HK-2 (cell line): ENCODE results near the gene GNAQ.
"Not testable (repeated sequence)": the region's sequence is repeated elsewhere in the genome, so short reads cannot be mapped to it uniquely, and the experiment has no call there.

Experiments
- DNase-seq: peaks from one replicate; pipeline ENCODE4 v3.0.0-alpha.2; 2018; ENCODE audit not compliant: unreplicated experiment

The GNAQ gene

GRCh38 chr9:77903666-77904285 is 127.8 kb downstream of the GNAQ start:
- no peak for DNase-seq

DNA sequence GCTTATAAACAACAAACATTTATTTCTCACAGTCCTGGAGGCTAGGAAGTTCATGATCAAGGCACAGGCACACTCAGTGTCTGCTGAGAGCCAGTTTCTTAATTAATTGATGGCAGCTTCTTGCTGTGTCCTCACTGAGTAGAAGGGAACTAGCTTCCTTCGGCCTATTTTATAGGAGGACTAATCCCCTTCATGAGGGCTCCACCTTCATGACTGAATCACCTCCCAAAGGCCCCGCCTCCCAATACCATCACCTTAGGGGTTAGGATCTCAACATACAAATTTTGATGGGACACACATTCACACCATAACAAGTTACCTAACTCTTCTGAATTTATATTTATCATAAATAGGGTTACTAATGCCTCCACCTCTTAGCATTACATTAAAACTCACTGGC is 129.8 kb downstream of the GNAQ start:
- DNase-seq = no peak

GRCh38 chr9:77901018-77901417 is 130.6 kb downstream of the GNAQ start:
- DNase-seq = no peak

DNA sequence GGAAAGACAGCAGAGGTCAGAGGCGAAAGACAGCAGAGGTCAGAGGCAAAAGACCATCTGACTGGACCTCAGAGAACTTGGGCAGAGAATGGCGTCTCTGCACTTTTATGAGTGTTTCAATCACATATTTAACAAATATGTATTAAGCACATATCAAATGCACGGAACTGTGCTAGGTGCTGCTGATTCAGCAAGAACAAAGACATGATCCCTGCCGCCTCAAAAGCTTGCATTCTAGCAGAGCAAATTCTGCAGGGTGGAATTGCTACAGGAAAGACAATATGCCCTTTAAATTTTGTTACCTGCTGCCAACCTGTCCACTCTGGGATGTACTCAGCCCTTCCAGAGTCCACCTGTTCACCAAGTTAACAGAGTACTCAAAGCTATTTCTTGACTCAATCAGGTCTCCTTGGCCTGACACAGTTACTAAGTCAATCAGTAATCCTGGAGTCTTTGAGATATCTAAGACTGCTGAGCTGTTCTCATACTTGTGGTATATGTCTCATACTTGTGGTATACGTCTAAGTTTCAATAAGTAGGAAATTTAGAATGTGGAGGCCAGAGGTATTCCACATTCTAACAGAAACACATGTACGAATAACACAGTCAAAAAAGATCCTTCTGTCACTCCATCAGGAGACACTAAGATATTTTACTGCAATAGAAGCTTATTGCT is 131.8 kb downstream of the GNAQ start:
- DNase-seq = no peak

DNA sequence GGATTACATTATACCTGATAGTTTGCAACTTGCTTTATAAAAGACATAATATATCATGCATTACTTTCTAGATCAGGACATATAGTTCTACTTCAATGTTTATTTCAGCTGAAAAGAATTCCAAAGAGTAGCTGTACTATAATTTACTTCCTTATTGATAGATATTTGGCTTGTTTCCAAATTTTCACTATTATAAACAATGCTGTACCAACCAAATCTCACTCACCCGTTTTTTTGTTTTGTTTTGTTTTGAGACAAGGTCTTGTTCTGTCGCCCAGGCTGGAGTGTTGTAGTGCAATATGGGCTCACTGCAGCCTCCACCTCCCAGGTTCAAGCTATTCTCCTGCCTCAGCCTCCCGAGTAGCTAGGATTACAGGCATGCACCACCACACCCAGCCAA is 132.7 kb downstream of the GNAQ start:
- no peak for DNase-seq

- DNase-seq = no peak
These were observed 134.5 kb downstream of the GNAQ start for GRCh38 chr9:77896938-77897667.

DNA sequence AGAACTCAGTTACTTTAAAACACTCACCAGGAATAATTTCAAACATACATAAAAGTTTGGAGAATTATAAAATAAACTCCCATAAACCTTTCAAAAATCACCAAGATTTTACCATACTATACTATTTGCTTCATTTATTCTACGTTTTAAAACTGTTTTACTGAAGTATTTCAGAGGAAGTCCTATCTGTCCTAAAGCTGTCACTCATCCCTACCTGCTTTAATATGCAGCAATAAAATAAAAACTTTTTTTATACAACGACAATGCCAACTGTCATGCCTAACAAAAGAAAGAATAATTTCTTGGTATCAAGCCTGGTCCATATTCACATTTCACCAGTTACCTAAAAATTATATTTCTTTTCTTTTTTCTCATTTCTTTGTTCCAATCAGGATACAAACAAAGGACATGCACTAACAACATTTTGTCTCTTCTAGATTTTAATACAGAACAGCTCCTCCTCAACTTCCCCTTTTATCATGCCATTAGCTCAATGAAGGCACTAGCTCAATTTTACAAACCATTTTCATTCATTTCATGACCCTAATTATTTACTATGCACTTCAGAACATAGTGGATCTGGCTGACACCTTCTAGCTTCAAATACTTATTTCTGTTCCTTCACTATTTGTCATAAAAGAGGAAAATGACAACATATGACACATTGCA is 135.2 kb downstream of the GNAQ start:
- DNase-seq = no peak

GRCh38 chr9:77893706-77894105 is 137.9 kb downstream of the GNAQ start:
- DNase-seq = no peak

- DNase-seq = no peak
These were observed 138.6 kb downstream of the GNAQ start for GRCh38 chr9:77892955-77893514.

DNA sequence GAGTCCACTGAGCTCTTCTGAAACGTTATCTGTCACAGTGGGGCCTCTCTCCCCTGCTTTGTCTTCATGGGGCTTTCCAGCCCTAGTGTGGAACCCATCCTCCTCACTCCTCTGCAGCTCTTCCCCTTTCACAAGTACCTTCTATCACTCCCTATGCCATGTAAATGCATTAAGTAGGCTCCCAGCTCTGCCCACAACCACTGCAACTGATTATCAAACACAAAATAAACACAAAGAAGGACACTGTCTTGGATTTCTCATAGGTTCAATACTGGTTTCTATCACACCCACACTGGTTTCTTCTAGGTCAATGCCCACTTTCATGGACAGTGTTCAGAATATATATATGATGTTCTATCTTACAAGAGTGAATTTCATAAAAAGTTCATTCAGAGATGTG is 139.4 kb downstream of the GNAQ start:
- DNase-seq = no peak

DNA sequence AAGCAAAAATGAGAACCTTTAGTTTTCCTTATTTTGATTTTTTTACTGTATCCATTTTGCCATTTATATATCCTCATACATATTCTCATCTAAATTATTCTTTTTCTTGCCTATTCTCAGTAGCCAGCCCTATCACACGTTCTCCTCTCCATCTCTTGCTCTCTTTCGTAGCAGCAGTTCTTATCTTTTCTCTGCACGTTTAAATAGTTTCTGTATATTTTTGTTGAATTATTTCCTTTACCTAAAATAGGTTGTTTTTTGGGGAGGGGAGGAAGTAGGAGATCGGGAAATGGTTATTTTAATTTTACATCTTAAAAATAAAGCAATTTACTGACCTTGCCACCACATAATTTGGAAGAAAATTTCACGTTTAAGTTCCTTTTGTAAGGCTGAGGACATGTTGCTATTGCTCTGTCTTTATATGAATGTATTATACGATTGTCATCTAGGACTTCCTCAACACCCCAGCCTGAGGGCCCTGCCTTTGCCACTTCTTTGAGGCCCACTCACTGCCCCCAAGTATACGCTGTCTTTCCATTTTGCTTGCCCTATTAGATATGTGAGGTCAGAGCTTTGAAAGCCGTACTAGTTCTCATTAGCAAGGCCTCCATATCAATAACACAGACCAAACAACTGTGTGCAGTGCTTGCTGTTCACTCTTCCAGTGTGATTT is 140.3 kb downstream of the GNAQ start:
- DNase-seq = no peak

DNA sequence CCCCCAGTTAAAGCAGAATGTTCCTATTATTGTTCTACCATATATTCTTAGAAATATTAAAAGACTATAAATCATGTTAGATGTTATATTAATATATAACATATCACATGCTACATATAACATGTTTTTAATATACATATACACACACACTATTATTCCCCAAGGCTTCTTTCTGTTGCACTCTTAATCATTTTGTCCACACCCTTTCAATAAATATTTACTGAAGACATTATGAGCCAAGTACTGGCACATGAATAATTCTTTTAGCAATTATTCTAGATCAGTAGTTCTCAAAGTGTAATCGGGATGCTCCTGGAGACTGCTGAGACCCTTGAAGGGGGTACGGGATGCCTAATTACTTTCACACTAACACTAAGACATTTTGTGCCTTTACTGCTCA is 143.9 kb downstream of the GNAQ start:
- no peak for DNase-seq

DNA sequence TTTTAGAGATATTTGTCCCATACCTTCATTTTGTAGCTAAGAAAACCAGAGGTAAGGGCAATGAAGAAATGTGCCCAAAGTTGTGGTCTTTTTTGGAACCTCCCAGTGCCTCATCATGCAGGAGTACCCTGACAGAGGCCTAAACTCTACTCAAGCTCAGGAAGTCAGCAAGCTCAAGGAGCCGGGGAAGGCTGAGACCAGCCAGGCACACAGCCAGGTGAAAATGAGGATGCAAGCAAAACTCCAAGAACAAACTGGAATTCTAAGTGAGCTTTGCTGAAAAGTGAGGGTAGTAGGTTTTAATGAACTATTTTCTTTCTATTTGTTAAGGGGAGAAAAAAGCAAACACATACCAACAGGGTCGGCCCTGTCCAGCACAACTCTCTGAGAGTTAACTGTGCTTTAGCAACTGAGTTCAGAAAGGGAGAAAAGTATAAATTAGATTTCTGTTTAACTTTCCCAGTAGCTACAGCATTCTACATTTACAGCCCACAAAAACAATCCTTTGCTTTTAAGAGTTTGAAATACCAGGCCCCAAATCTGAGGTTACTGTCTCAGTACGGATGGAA is 146.4 kb downstream of the GNAQ start:
- no peak for DNase-seq

GRCh38 chr9:77883846-77884771 is 147.5 kb downstream of the GNAQ start:
- DNase-seq = no peak

DNA sequence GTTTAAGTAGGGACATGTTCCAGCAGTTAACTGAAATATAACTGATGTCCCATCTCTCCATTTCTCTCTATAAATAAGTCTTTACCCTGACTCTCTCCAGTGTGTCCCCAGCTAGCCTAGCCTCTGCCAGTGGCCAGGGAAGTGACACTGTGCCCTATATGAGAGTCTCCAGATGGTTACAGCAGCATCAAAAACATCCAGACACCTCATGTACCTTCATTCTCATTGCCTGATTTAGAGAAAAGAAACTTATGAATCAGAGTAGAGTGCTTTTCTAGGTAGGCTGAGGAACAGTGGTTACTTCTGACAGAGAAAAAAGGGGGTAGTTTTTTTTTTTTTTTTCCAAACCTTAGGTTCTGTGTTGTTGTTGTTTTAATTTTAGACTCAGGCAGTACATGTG is 148.5 kb downstream of the GNAQ start:
- DNase-seq = no peak

DNA sequence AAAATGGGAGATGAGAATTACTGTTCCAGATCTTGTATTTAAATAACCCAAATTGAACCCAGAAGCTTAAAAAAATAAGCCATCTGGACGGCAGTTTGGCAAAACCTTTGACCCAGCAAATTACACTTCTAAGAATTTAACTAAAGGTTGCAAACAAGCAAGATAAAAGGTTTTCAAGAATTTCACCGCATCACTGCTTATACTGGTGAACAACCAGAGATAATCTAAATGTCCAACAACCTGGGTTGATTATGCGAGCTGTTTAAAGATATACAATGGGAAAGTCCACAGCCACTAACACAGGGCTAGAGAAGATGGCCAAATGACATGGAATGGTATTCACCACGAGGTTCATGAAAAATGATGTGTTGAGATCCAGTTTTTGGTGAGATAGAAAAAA is 149.3 kb downstream of the GNAQ start:
- DNase-seq = no peak

GRCh38 chr9:77881634-77882033 is 150.0 kb downstream of the GNAQ start:
- not testable (repeated sequence) for DNase-seq

- no peak for DNase-seq
These were observed 150.5 kb downstream of the GNAQ start for GRCh38 chr9:77881111-77881510.

GRCh38 chr9:77879437-77879943 is 152.1 kb downstream of the GNAQ start:
- DNase-seq = no peak

GRCh38 chr9:77878793-77879192 is 152.8 kb downstream of the GNAQ start:
- DNase-seq = not testable (repeated sequence)
